Caco-2 (cell line): ENCODE results near the gene LRRC3B. TPM values are rescaled to one million over a fixed set of nuclear protein-coding genes. Genes with fewer than 3 reads are reported as not detected.

Experiments
- BruUV-seq: library from RNA; stranded (reverse); fragments of 400-500 nt; replicated peaks from 2 replicates; lab custom pipeline; 2021; lab: Mats Ljungman, UMichigan
- CTCF ChIA-PET: fragments of 300-600 bp; sonication (Branson Sonifier 250); formaldehyde crosslinking; loops from one replicate; lab custom pipeline; 2022; ENCODE audit warnings: antibody characterized with exemption; lab: Charles Lee
- POLR2A ChIA-PET: fragments of 300-600 bp; sonication (Branson Sonifier 250); formaldehyde crosslinking; loops from one replicate; lab custom pipeline; 2022; ENCODE audit warnings: antibody characterized with exemption; lab: Charles Lee
- DNase-seq, 2 experiments: peaks; one replicate each; pipeline versions ENCODE4 v3.0.0 to v3.0.0-alpha.2; 2020 to 2022
- H3K27me3 ChIP-seq: replicated peaks from 2 replicates; pipeline ENCODE4 v1.6.0; 2011; ENCODE audit warnings: low read length; ENCODE audit not compliant: control insufficient read depth, insufficient read depth
- H3K36me3 ChIP-seq: 2 replicates; pipeline ENCODE4 v1.5.1; 2011; ENCODE audit warnings: low read length; ENCODE audit not compliant: control insufficient read depth, insufficient read depth
- H3K4me1 ChIP-seq: fragments of 250-450 bp; sonication (Bioruptor Pico); 2 replicates; pipeline ENCODE4 v1.5.1; 2020; ENCODE audit warnings: mild to moderate bottlenecking
- H3K4me3 ChIP-seq: 2 replicates; pipeline ENCODE4 v1.5.1; 2011; ENCODE audit warnings: low read depth, mild to moderate bottlenecking, control low read depth, low read length
- H3K9me3 ChIP-seq: fragments of 250-450 bp; sonication (Bioruptor Pico); 2 replicates; pipeline ENCODE4 v1.5.1; 2020; ENCODE audit warnings: mild to moderate bottlenecking, moderate library complexity
- H3K27ac Mint-ChIP-seq: one replicate; pipeline ENCODE4 v1.8.0; 2022; ENCODE audit warnings: mixed read lengths; ENCODE audit not compliant: unreplicated experiment
- H3K27me3 Mint-ChIP-seq: one replicate; pipeline ENCODE4 v1.8.0; 2022; ENCODE audit warnings: mixed read lengths; ENCODE audit not compliant: insufficient read depth, unreplicated experiment
- H3K36me3 Mint-ChIP-seq: one replicate; pipeline ENCODE4 v1.8.0; 2022; ENCODE audit warnings: mild to moderate bottlenecking, mixed read lengths; ENCODE audit not compliant: insufficient read depth, unreplicated experiment
- H3K4me1 Mint-ChIP-seq: one replicate; pipeline ENCODE4 v1.8.0; 2022; ENCODE audit warnings: low read depth, mixed read lengths; ENCODE audit not compliant: unreplicated experiment
- H3K4me3 Mint-ChIP-seq: one replicate; pipeline ENCODE4 v1.8.0; 2022; ENCODE audit warnings: mild to moderate bottlenecking, moderate library complexity, mixed read lengths; ENCODE audit not compliant: unreplicated experiment
- H3K9me3 Mint-ChIP-seq: one replicate; pipeline ENCODE4 v1.8.0; 2022; ENCODE audit warnings: mixed read lengths; ENCODE audit not compliant: unreplicated experiment
- CTCF ChIP-seq, 2 experiments: fragments of 200-600 bp in 1 of 2; IDR thresholded peaks; 1 replicate in 1 of 2; 2 replicates in 1 of 2; pipeline versions ENCODE4 v1.5.1 to v1.8.0; 2011 to 2022; ENCODE audit warnings: antibody characterized with exemption in 1 of 2, control low read depth in 1 of 2, inconsistent platforms in 1 of 2, low read depth in 1 of 2, low read length in 1 of 2, mild to moderate bottlenecking in 1 of 2, moderate library complexity in 1 of 2; ENCODE audit not compliant: insufficient read depth in 1 of 2, severe bottlenecking in 1 of 2, unreplicated experiment in 1 of 2
- intact Hi-C: fragments of 100-400 bp; cut with micrococcal nuclease; formaldehyde crosslinking; loops from one replicate; pipeline ENCODE4 v1.10.0; 2022; ENCODE audit not compliant: unreplicated experiment
- total RNA-seq: library from RNA; stranded (reverse); gene quantifications from 2 replicates; pipeline ENCODE4 v1.2.3, GENCODE V29; 2022

Gene LRRC3B
- total RNA-seq, 1 experiment from 2014 or later: not detected

- DNase-seq: no peak
- Mint-ChIP-seq H3K4me3 (no peak overlapping the region), H3K4me1 (no peaks in the 10 kb centered on the region), H3K9me3 (no peaks in the 10 kb centered on the region), H3K27me3 (no peaks in the 10 kb centered on the region), H3K36me3 (no peaks in the 10 kb centered on the region), H3K27ac (no peak overlapping the region)
- Histone ChIP-seq H3K27me3 (no peaks in the 10 kb centered on the region), H3K36me3 (no peaks in the 10 kb centered on the region), H3K4me3 (no peak overlapping the region), H3K4me1 (no peaks in the 10 kb centered on the region), H3K9me3 (no peaks in the 10 kb centered on the region)
- no peak for TF ChIP-seq CTCF (IDR thresholded peaks at IDR 0.05; ENCODE audit: insufficient read depth in 1 of 2, low read depth in 1 of 2, low read length in 1 of 2, severe bottlenecking in 1 of 2, unreplicated experiment in 1 of 2)
- CTCF ChIA-PET: no interaction called here
- intact Hi-C loops: no loop called here
- no TSS peak for BruUV-seq
- POLR2A ChIA-PET: no interaction called here
Observed at GRCh38 chr3:26587571-26587970, 35.0 kb upstream of the LRRC3B start.

- no peaks in the 10 kb centered on the region for H3K9me3 ChIP-seq
- H3K4me3 Mint-ChIP-seq: no peak overlapping the region
- CTCF ChIA-PET: no interaction called here
- H3K4me1 ChIP-seq: no peaks in the 10 kb centered on the region
- POLR2A ChIA-PET: no interaction called here
- H3K27me3 Mint-ChIP-seq: no peaks in the 10 kb centered on the region
- no peak overlapping the region for H3K4me3 ChIP-seq
- H3K27me3 ChIP-seq: no peaks in the 10 kb centered on the region
- BruUV-seq: no TSS peak
- H3K27ac Mint-ChIP-seq: no peak overlapping the region
- intact Hi-C loops: no loop called here
- TF ChIP-seq CTCF (IDR thresholded peaks at IDR 0.05; ENCODE audit: insufficient read depth in 1 of 2, low read depth in 1 of 2, low read length in 1 of 2, severe bottlenecking in 1 of 2, unreplicated experiment in 1 of 2): no peak
- no peaks in the 10 kb centered on the region for H3K4me1 Mint-ChIP-seq
- no peaks in the 10 kb centered on the region for H3K36me3 Mint-ChIP-seq
- DNase-seq: no peak
- H3K9me3 Mint-ChIP-seq: no peaks in the 10 kb centered on the region
- H3K36me3 ChIP-seq: no peaks in the 10 kb centered on the region
Observed at GRCh38 chr3:26588931-26589330, 33.6 kb upstream of the LRRC3B start.

GRCh38 chr3:26589678-26590077 lies 32.9 kb upstream of the LRRC3B start:
- H3K27ac Mint-ChIP-seq: no peak overlapping the region
- intact Hi-C loops: no loop called here
- Histone ChIP-seq H3K4me1 (no peaks in the 10 kb centered on the region), H3K27me3 (no peaks in the 10 kb centered on the region), H3K36me3 (no peaks in the 10 kb centered on the region), H3K4me3 (no peak overlapping the region), H3K9me3 (no peaks in the 10 kb centered on the region)
- H3K9me3 Mint-ChIP-seq: no peaks in the 10 kb centered on the region
- no peaks in the 10 kb centered on the region for H3K36me3 Mint-ChIP-seq
- CTCF ChIA-PET: no interaction called here
- BruUV-seq: no TSS peak
- H3K27me3 Mint-ChIP-seq: no peaks in the 10 kb centered on the region
- H3K4me1 Mint-ChIP-seq: no peaks in the 10 kb centered on the region
- no peak overlapping the region for H3K4me3 Mint-ChIP-seq
- no peak for TF ChIP-seq CTCF (IDR thresholded peaks at IDR 0.05; ENCODE audit: insufficient read depth in 1 of 2, low read depth in 1 of 2, low read length in 1 of 2, severe bottlenecking in 1 of 2, unreplicated experiment in 1 of 2)
- POLR2A ChIA-PET: no interaction called here
- no peak for DNase-seq
